Loucy (cell line): ENCODE data around the gene ARFIP1.

Source experiments
- H2AFZ ChIP-seq: fragments of 200-600 bp; sonication (generic); 2 replicates; pipeline ENCODE4 v1.6.0; 2016; ENCODE audit warnings: antibody characterized with exemption, mild to moderate bottlenecking, low read length, moderate library complexity
- H3F3A ChIP-seq: fragments of 200-600 bp; 2 replicates; pipeline ENCODE4 v1.6.0; 2016; ENCODE audit warnings: antibody characterized with exemption, low read depth, mild to moderate bottlenecking
- H3K27me3 ChIP-seq: fragments of 200-600 bp; sonication (generic); 2 replicates; pipeline ENCODE4 v1.6.1; 2014; ENCODE audit warnings: low read length, mild to moderate bottlenecking; ENCODE audit not compliant: insufficient read depth, poor library complexity, severe bottlenecking
- H3K36me3 ChIP-seq: fragments of 200-600 bp; sonication (generic); 2 replicates; pipeline ENCODE4 v1.6.1; 2016; ENCODE audit warnings: low read length; ENCODE audit not compliant: insufficient read depth
- H3K4me1 ChIP-seq: fragments of 200-600 bp; sonication (generic); 2 replicates; pipeline ENCODE4 v1.5.1; 2014; ENCODE audit warnings: low read length, mild to moderate bottlenecking; ENCODE audit not compliant: insufficient read depth, poor library complexity, severe bottlenecking
- H3K4me2 ChIP-seq: fragments of 200-600 bp; sonication (generic); 2 replicates; pipeline ENCODE4 v1.6.0; 2014; ENCODE audit warnings: antibody characterized with exemption, low read length, low read depth, mild to moderate bottlenecking; ENCODE audit not compliant: poor library complexity, severe bottlenecking
- H3K4me3 ChIP-seq: fragments of 200-600 bp; sonication (generic); 2 replicates; pipeline ENCODE4 v1.5.1; 2014; ENCODE audit warnings: low read length, mild to moderate bottlenecking, mixed read lengths; ENCODE audit not compliant: poor library complexity, severe bottlenecking
- H3K79me2 ChIP-seq: fragments of 200-600 bp; sonication (generic); 2 replicates; pipeline ENCODE4 v1.6.1; 2014; ENCODE audit warnings: low read length; ENCODE audit not compliant: insufficient read depth
- H3K9ac ChIP-seq: fragments of 200-600 bp; sonication (generic); 2 replicates; pipeline ENCODE4 v1.6.0; 2014; ENCODE audit warnings: mild to moderate bottlenecking, low read depth, low read length, moderate library complexity; ENCODE audit not compliant: poor library complexity, severe bottlenecking
- H3K9me2 ChIP-seq: fragments of 200-600 bp; sonication (generic); replicated peaks from 2 replicates; pipeline ENCODE4 v1.6.1; 2016; ENCODE audit warnings: low read depth, low read length, mixed read lengths
- H3K9me3 ChIP-seq: fragments of 200-600 bp; sonication (generic); 2 replicates; pipeline ENCODE4 v1.6.1; 2014; ENCODE audit warnings: mild to moderate bottlenecking, antibody characterized with exemption, low read length, low read depth; ENCODE audit not compliant: insufficient read depth
- H4K20me1 ChIP-seq: fragments of 200-600 bp; sonication (generic); 2 replicates; pipeline ENCODE4 v1.6.0; 2014; ENCODE audit warnings: antibody characterized with exemption, low read length, mild to moderate bottlenecking; ENCODE audit not compliant: insufficient read depth, poor library complexity, severe bottlenecking
- CTCF ChIP-seq: fragments of 200-600 bp; sonication (generic); conservative IDR thresholded peaks from 2 replicates; pipeline ENCODE4 v1.5.1; 2014; ENCODE audit warnings: mild to moderate bottlenecking, antibody characterized with exemption, low read length
- EZH2phosphoT487 ChIP-seq: fragments of 200-600 bp; IDR thresholded peaks from 2 replicates; pipeline ENCODE4 v1.6.1; 2018; ENCODE audit warnings: antibody characterized with exemption, mild to moderate bottlenecking, moderate library complexity, borderline replicate concordance

ARFIP1 gene

GRCh38 chr4:152936446-152937335, 156.9 kb downstream of the ARFIP1 start:
- Histone ChIP-seq H3K27me3 (no peaks in the 10 kb centered on the region), H3K9ac (no peak overlapping the region)

GRCh38 chr4:152937336-152938236, 157.8 kb downstream of the ARFIP1 start:
- Histone ChIP-seq H3F3A (no peaks in the 10 kb centered on the region), H3K4me3 (peak overlapping the region; percentile 43), H3K4me1 (no peaks in the 10 kb centered on the region), H3K9ac (no peak overlapping the region), H3K79me2 (no peaks in the 10 kb centered on the region), H3K27me3 (no peaks in the 10 kb centered on the region), H3K4me2 (peak overlapping the region; percentile 49), H3K9me2 (no peaks in the 10 kb centered on the region), H3K9me3 (no peaks in the 10 kb centered on the region), H4K20me1 (no peaks in the 10 kb centered on the region), H3K36me3 (no peaks in the 10 kb centered on the region), H2AFZ (no peak overlapping the region)
- TF ChIP-seq EZH2phosphoT487 (no peak), CTCF (no peak)

More at GRCh38 chr4:152936446-152937335, 156.9 kb downstream of the ARFIP1 start:
- no peaks in the 10 kb centered on the region for H3K36me3 ChIP-seq
- no peak overlapping the region for H2AFZ ChIP-seq
- no peaks in the 10 kb centered on the region for H3K79me2 ChIP-seq
- no peaks in the 10 kb centered on the region for H3K9me3 ChIP-seq
- no peaks in the 10 kb centered on the region for H4K20me1 ChIP-seq
- no peak for TF ChIP-seq EZH2phosphoT487
- TF ChIP-seq CTCF, result no peak
- H3K9me2 ChIP-seq, result no peaks in the 10 kb centered on the region
- peak overlapping the region; percentile 30 for H3K4me3 ChIP-seq
- H3F3A ChIP-seq, result no peaks in the 10 kb centered on the region
- H3K4me1 ChIP-seq, result no peaks in the 10 kb centered on the region
- peak overlapping the region; percentile 49 for H3K4me2 ChIP-seq

- Histone ChIP-seq H3K9me2 (no peaks in the 10 kb centered on the region), H3K4me3 (peak overlapping the region; percentile 43), H3F3A (no peaks in the 10 kb centered on the region), H3K4me1 (peaks cover 3% of the 10 kb centered on the region), H3K27me3 (no peaks in the 10 kb centered on the region), H4K20me1 (no peaks in the 10 kb centered on the region), H3K4me2 (peak overlapping the region; percentile 49), H2AFZ (no peak overlapping the region), H3K9me3 (no peaks in the 10 kb centered on the region), H3K36me3 (no peaks in the 10 kb centered on the region), H3K9ac (no peak overlapping the region), H3K79me2 (no peaks in the 10 kb centered on the region)
- TF ChIP-seq CTCF (no peak), EZH2phosphoT487 (no peak)
Measured at GRCh38 chr4:152938237-152938947, 158.6 kb downstream of the ARFIP1 start.
